Activated T-cell treated with anti-CD3 and anti-CD28 coated beads, Interleukin-2, amount 50 U/mL, for 72 hours (primary cell): ENCODE results near the gene PPME1. TPM values are rescaled to one million over a fixed set of nuclear protein-coding genes. Genes with fewer than 3 reads are reported as not detected.
A peak's percentile ranks its signal among the peaks of the same experiment; 100 is the strongest.

Experiments
- ATAC-seq, 2 donors: fragments of 150-1000 bp; cut with Tn5 transposase; replicated peaks in 1 of 2; 2 replicates each; pipeline ENCODE4 v1.10.0; 2021; ENCODE audit warnings: moderate library complexity in 2 of 2, mild to moderate bottlenecking in 1 of 2
- DNase-seq, 2 donors: peaks; one replicate each; pipeline ENCODE4 v3.0.0; 2021 to 2022; ENCODE audit warnings: mixed read lengths in 1 of 2
- H3K27ac Mint-ChIP-seq: one replicate; pipeline ENCODE4 v1.8.0; 2022; ENCODE audit warnings: mild to moderate bottlenecking, moderate library complexity, mixed read lengths
- H3K27me3 Mint-ChIP-seq: one replicate; pipeline ENCODE4 v1.8.0; 2022; ENCODE audit warnings: low read depth, mixed read lengths
- H3K36me3 Mint-ChIP-seq, 2 donors: one replicate each; pipeline ENCODE4 v1.8.0; 2022; ENCODE audit warnings: mixed read lengths in 2 of 2, mild to moderate bottlenecking in 1 of 2; ENCODE audit not compliant: insufficient read depth in 2 of 2
- H3K4me1 Mint-ChIP-seq: one replicate; pipeline ENCODE4 v1.8.0; 2022; ENCODE audit warnings: low read depth, mixed read lengths
- H3K4me3 Mint-ChIP-seq, 2 donors: one replicate each; pipeline ENCODE4 v1.8.0; 2022; ENCODE audit warnings: mild to moderate bottlenecking in 2 of 2, mixed read lengths in 2 of 2, moderate library complexity in 2 of 2
- H3K9me3 Mint-ChIP-seq, 2 donors: one replicate each; pipeline ENCODE4 v1.8.0; 2022; ENCODE audit warnings: mixed read lengths in 2 of 2
- total RNA-seq, 2 donors: library from RNA; stranded (reverse); gene quantifications; one replicate each; pipeline ENCODE4 v1.2.3, GENCODE V29; 2022

PPME1 gene
- total RNA-seq, 2 donors from 2014 or later = 42.8 to 46.4 TPM

DNA sequence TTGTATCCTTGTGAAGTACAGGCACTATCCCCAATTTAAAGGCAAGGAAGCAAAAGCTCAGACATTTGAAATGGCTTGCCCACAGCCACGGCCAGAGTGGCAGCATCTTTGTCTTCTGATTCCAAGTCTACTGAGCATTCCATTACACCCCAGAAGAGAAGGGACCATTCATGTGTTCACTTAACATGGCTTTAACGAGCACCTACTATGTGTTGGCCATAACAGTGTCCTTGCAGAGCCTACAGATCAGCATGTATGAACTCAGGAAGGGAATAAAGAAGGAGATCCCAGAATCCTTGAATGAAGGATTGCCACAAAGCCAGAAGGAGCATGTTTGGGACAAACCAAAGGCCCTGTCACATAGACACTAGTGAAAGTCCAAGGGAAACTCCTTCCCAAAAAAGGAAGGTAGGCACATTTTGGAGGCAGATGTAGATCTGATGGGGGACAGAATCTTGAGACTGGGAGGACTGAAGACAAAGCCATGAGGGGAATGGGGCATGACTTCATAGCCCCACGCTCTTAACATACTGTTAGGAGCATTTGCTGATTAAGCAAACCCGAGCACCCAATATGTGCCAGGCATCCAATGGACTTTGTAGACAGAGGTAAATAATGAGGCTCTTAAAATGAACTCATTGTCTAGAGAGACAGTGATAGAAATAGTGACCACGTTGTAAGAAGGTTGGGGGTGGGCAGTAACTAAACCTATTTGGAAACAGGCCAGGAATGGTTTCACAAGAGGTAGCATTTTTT is 85.5 kb downstream of the PPME1 start:
- no peaks in the 10 kb centered on the region for H3K27me3 Mint-ChIP-seq
- H3K4me1 Mint-ChIP-seq = no peaks in the 10 kb centered on the region
- no peaks in the 10 kb centered on the region for H3K9me3 Mint-ChIP-seq
- H3K27ac Mint-ChIP-seq = no peak overlapping the region
- H3K4me3 Mint-ChIP-seq = no peak overlapping the region
- ATAC-seq (no peak), DNase-seq (no peak)
- no peaks in the 10 kb centered on the region for H3K36me3 Mint-ChIP-seq

DNA sequence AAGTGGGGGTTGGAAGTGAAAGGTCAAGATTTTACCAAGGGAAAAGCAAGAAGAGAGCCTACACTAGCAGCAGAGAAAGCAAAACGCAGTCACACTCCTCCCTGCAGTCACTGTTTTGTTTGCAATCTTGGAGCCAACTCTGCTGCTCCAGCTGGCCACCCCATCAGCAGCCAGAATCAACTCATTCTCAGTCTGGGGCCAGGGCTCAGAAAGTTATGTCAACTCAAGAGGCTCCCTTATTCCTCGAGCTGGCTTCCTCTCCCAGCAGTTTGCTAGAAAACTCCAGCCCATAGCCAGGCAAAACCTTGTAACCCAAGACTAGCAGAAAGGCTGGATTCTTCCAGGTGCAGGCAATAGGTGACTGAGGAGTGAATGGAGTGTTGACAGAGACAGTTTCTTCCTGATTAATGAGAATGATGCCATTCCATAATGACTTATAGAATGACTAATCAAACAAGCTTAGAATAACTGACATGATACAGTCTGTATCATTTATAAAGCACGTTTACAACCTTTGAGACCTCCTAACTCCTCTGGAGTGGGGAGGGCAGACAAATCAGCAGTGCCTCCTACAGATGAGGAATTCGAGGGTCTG is 87.0 kb downstream of the PPME1 start:
- DNase-seq = no peak
- Mint-ChIP-seq H3K9me3 (no peaks in the 10 kb centered on the region), H3K4me1 (no peaks in the 10 kb centered on the region), H3K27me3 (no peaks in the 10 kb centered on the region), H3K4me3 (no peak overlapping the region), H3K36me3 (no peaks in the 10 kb centered on the region), H3K27ac (no peak overlapping the region)
- no peak for ATAC-seq

GRCh38 chr11:74262725-74263124 is 91.6 kb downstream of the PPME1 start:
- Mint-ChIP-seq H3K27me3 (no peaks in the 10 kb centered on the region), H3K36me3 (no peaks in the 10 kb centered on the region), H3K9me3 (no peaks in the 10 kb centered on the region), H3K4me1 (no peaks in the 10 kb centered on the region), H3K4me3 (no peak overlapping the region), H3K27ac (no peak overlapping the region)
- DNase-seq = no peak
- ATAC-seq = no peak

DNA sequence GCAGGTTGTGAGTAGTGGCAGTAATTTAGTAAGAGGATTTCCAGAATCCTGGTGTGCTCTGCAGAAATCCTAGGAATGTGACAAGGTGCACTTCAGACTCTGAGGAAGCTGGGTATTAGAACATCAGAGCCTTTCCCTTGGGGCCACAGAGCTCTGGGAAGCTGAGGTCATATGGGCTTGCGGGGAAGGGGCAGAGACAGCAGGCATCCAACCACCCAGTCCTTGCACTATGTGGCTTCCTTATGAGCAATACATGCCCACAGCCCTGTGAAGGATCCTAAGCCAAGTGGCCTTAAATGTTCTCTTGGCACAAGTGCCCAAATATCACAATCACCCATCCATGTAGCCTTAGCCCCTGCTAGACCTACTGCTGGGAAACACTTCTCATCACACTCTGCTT is 94.2 kb downstream of the PPME1 start:
- no peak for DNase-seq
- Mint-ChIP-seq H3K27me3 (no peaks in the 10 kb centered on the region), H3K4me3 (no peak overlapping the region), H3K4me1 (peaks cover 23% of the 10 kb centered on the region), H3K27ac (no peak overlapping the region), H3K9me3 (no peaks in the 10 kb centered on the region), H3K36me3 (no peaks in the 10 kb centered on the region)
- no peak for ATAC-seq

DNA sequence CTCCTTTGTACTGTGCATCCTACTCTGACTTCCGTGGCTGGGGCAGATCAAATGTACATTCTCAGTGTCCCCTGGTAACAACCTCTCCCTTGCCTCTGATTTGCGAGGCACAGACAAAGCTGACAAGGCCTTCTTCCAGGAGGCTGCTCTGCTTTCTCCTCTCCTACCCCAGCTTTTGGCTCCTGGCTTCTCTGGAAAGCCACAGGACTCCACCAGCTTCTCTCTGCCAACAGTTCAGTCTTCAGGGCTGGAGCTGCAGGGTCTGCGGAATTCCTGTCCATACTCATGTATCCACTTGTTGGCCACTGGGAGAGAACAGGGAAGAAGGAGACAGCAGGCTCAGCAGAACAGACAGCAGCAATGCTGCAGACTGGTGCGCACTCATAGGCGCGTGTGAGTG is 95.9 kb downstream of the PPME1 start:
- Mint-ChIP-seq H3K4me3 (no peak overlapping the region), H3K9me3 (no peaks in the 10 kb centered on the region), H3K4me1 (peaks cover 24% of the 10 kb centered on the region), H3K36me3 (no peaks in the 10 kb centered on the region), H3K27me3 (peaks cover 7% of the 10 kb centered on the region), H3K27ac (no peak overlapping the region)
- DNase-seq (no peak), ATAC-seq (no peak)

- peaks cover 12% of the 10 kb centered on the region for H3K27me3 Mint-ChIP-seq
- no peaks in the 10 kb centered on the region for H3K36me3 Mint-ChIP-seq
- peaks cover 24% of the 10 kb centered on the region for H3K4me1 Mint-ChIP-seq
- DNase-seq (no peak), ATAC-seq (no peak)
- no peak overlapping the region for H3K4me3 Mint-ChIP-seq
- no peaks in the 10 kb centered on the region for H3K9me3 Mint-ChIP-seq
- no peak overlapping the region for H3K27ac Mint-ChIP-seq
Measured at GRCh38 chr11:74268456-74268855, 97.4 kb downstream of the PPME1 start.

DNA sequence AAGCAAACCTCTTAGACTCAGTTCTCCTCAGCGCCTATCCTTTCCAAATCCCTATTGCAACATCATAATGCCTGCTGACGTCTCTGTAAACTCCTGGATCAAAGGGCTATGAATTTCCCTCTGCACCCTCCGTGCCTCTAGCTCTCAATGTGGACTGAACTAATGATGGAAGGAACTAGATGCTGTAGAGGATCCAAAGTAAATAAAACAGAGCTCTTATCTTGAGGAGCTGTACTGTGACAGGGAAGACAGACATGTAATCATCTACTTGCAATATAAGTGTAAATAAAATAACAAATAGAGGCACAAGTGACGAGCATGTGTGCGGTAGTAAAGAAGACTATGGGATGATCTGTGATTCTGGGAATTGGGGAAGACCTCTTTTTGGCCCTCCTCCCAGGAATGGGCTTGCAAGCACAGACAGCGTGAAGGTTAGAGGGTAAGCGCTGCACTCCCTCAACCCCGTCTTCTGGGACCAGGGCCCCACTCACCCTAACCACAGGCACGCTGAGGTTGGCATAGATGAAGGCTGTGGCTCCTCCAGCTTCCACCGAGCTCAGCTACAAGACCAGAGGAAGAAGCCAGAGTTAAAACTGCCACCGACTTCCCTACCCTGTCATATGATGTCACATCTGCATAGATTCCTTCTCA is 98.2 kb downstream of the PPME1 start:
- peak; percentile 15 to 29 for DNase-seq
- H3K4me1 Mint-ChIP-seq = peaks cover 24% of the 10 kb centered on the region
- no peak overlapping the region for H3K4me3 Mint-ChIP-seq
- peaks cover 12% of the 10 kb centered on the region for H3K27me3 Mint-ChIP-seq
- ATAC-seq = peak; percentile 65 to 66
- no peaks in the 10 kb centered on the region for H3K9me3 Mint-ChIP-seq
- H3K27ac Mint-ChIP-seq = no peak overlapping the region
- H3K36me3 Mint-ChIP-seq = no peaks in the 10 kb centered on the region

DNA sequence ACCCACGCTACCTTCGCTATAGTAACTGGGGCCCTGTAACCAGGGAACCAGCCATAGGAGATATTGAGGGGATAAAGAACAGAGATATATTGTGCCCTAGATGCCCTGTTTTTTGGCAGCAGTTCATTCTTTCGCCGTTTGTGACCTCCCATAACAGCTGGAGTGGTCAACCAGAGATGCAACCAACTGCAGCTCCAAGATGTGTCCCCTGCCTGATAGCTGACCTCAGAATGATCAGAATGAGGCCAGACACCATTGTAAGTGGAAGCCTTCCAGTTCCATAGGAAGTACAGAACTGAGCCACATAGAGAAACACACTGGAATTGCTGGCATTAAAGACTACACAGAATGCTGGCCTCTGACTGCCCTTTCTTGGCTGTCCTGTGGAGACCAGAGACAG is 101.2 kb downstream of the PPME1 start:
- peaks cover 24% of the 10 kb centered on the region for H3K4me1 Mint-ChIP-seq
- H3K27me3 Mint-ChIP-seq = peaks cover 12% of the 10 kb centered on the region
- DNase-seq = no peak

GRCh38 chr11:74276581-74276980 is 105.5 kb downstream of the PPME1 start:
- Mint-ChIP-seq H3K27ac (no peak overlapping the region), H3K36me3 (no peaks in the 10 kb centered on the region), H3K4me3 (no peak overlapping the region), H3K4me1 (no peaks in the 10 kb centered on the region), H3K27me3 (peaks cover 9% of the 10 kb centered on the region), H3K9me3 (no peaks in the 10 kb centered on the region)
- ATAC-seq (no peak), DNase-seq (no peak)

More for the DNA sequence above, 101.2 kb downstream of the PPME1 start:
- Mint-ChIP-seq H3K9me3 (no peaks in the 10 kb centered on the region), H3K27ac (no peak overlapping the region), H3K4me3 (no peak overlapping the region), H3K36me3 (no peaks in the 10 kb centered on the region)
- no peak for ATAC-seq

DNA sequence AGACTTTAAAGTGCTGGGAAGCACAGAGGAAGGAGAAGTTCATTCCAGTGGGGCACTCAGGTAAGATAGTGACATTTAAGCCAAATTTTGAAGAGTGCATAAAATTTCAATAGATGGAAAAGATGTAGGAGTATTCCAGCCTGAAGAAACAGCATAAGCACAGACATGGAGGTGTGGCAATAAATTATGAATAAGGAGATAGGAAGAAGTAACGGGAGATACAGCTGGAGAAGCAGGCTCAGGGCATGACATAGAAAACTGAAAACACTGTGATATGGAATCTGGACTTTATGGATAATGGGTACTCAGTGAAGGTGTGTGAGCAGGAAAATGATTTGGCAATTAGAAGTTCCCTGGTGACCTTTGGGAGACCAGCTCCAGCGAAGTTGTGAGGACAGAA is 107.0 kb downstream of the PPME1 start:
- H3K9me3 Mint-ChIP-seq = no peaks in the 10 kb centered on the region
- no peak for ATAC-seq
- no peak overlapping the region for H3K4me3 Mint-ChIP-seq
- H3K36me3 Mint-ChIP-seq = no peaks in the 10 kb centered on the region
- H3K4me1 Mint-ChIP-seq = no peaks in the 10 kb centered on the region
- H3K27ac Mint-ChIP-seq = no peak overlapping the region
- peaks cover 3% of the 10 kb centered on the region for H3K27me3 Mint-ChIP-seq
- no peak for DNase-seq

- no peaks in the 10 kb centered on the region for H3K9me3 Mint-ChIP-seq
- no peak for ATAC-seq
- DNase-seq = no peak
- H3K4me1 Mint-ChIP-seq = no peaks in the 10 kb centered on the region
- H3K27me3 Mint-ChIP-seq = no peaks in the 10 kb centered on the region
- H3K27ac Mint-ChIP-seq = no peak overlapping the region
- no peak overlapping the region for H3K4me3 Mint-ChIP-seq
- H3K36me3 Mint-ChIP-seq = no peaks in the 10 kb centered on the region
Measured at GRCh38 chr11:74278721-74279161, 107.7 kb downstream of the PPME1 start.

DNA sequence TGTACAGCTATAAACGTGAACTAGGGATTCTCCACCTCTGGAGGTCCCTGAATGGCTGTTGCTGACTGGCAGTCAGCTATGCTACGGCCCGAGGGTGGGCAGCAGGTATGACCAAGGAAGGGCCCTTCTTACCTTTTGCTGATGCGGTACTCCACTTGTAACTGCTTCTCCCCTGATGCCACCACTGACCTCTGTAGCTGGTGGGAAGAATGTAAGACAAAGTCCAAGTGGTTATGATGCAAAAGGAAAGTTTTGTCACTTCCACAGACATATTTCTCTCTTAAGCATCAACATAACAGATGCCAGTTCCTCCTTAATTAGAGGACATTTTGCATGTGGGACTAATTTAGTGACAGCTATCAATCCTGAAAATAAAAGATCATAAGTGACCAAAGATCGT is 108.2 kb downstream of the PPME1 start:
- H3K36me3 Mint-ChIP-seq = no peaks in the 10 kb centered on the region
- H3K4me3 Mint-ChIP-seq = no peak overlapping the region
- no peak for DNase-seq
- ATAC-seq = no peak
- H3K4me1 Mint-ChIP-seq = no peaks in the 10 kb centered on the region
- H3K27ac Mint-ChIP-seq = no peak overlapping the region
- H3K9me3 Mint-ChIP-seq = no peaks in the 10 kb centered on the region
- H3K27me3 Mint-ChIP-seq = no peaks in the 10 kb centered on the region

GRCh38 chr11:74280494-74280893 is 109.4 kb downstream of the PPME1 start:
- H3K9me3 Mint-ChIP-seq = no peaks in the 10 kb centered on the region
- no peak overlapping the region for H3K27ac Mint-ChIP-seq
- H3K27me3 Mint-ChIP-seq = no peaks in the 10 kb centered on the region
- no peaks in the 10 kb centered on the region for H3K36me3 Mint-ChIP-seq
- no peak for ATAC-seq
- no peak overlapping the region for H3K4me3 Mint-ChIP-seq
- no peak for DNase-seq
- H3K4me1 Mint-ChIP-seq = no peaks in the 10 kb centered on the region
